Measurements from ENCODE around the gene INTU.

INTU gene

GRCh38 chr4:127685292-127685691 lies 52.5 kb downstream of the INTU start:
- TF ChIP-seq SPI1 (IDR thresholded peaks at IDR 0.05; ENCODE audit: borderline replicate concordance, low read depth) (no peak), GABPA (IDR thresholded peaks at IDR 0.05; ENCODE audit: low read depth) (no peak), REST (IDR thresholded peaks at IDR 0.05; ENCODE audit: insufficient replicate concordance, low read depth) (no peak), CTCF (IDR thresholded peaks at IDR 0.05; ENCODE audit: insufficient read depth, low read length) (no peak), POLR2AphosphoS5 (IDR thresholded peaks at IDR 0.05; ENCODE audit: low read depth) (no peak)
- no peaks in the 10 kb centered on the region for H3K27me3 ChIP-seq (ENCODE audit: insufficient read depth, poor library complexity, severe bottlenecking)
- DNase-seq (ENCODE audit: low read depth in 1 of 2, low spot score in 1 of 2): no peak
- H3K27ac ChIP-seq (replicated peaks): no peak overlapping the region
- no peak overlapping the region for H3K4me3 ChIP-seq (replicated peaks; ENCODE audit: insufficient read depth, low read length)

- H3K27ac ChIP-seq (replicated peaks): no peak overlapping the region
- DNase-seq (ENCODE audit: low read depth in 1 of 2, low spot score in 1 of 2): no peak
- H3K27me3 ChIP-seq (ENCODE audit: insufficient read depth, poor library complexity, severe bottlenecking): no peaks in the 10 kb centered on the region
- no peak overlapping the region for H3K4me3 ChIP-seq (replicated peaks; ENCODE audit: insufficient read depth, low read length)
- TF ChIP-seq CTCF (IDR thresholded peaks at IDR 0.05; ENCODE audit: insufficient read depth, low read length): no peak
- no peak for TF ChIP-seq SPI1 (IDR thresholded peaks at IDR 0.05; ENCODE audit: borderline replicate concordance, low read depth)
- TF ChIP-seq GABPA (IDR thresholded peaks at IDR 0.05; ENCODE audit: low read depth): no peak
- no peak for TF ChIP-seq POLR2AphosphoS5 (IDR thresholded peaks at IDR 0.05; ENCODE audit: low read depth)
- TF ChIP-seq REST (IDR thresholded peaks at IDR 0.05; ENCODE audit: insufficient replicate concordance, low read depth): no peak
Observed at GRCh38 chr4:127686658-127687057, 53.9 kb downstream of the INTU start.

GRCh38 chr4:127687580-127687979 lies 54.8 kb downstream of the INTU start:
- H3K4me3 ChIP-seq (replicated peaks; ENCODE audit: insufficient read depth, low read length): no peak overlapping the region
- H3K27ac ChIP-seq (replicated peaks): no peak overlapping the region
- no peak for DNase-seq (ENCODE audit: low read depth in 1 of 2, low spot score in 1 of 2)
- no peak for TF ChIP-seq CTCF (IDR thresholded peaks at IDR 0.05; ENCODE audit: insufficient read depth, low read length)
- TF ChIP-seq GABPA (IDR thresholded peaks at IDR 0.05; ENCODE audit: low read depth): no peak
- TF ChIP-seq REST (IDR thresholded peaks at IDR 0.05; ENCODE audit: insufficient replicate concordance, low read depth): no peak
- no peak for TF ChIP-seq SPI1 (IDR thresholded peaks at IDR 0.05; ENCODE audit: borderline replicate concordance, low read depth)
- TF ChIP-seq POLR2AphosphoS5 (IDR thresholded peaks at IDR 0.05; ENCODE audit: low read depth): no peak
- no peaks in the 10 kb centered on the region for H3K27me3 ChIP-seq (ENCODE audit: insufficient read depth, poor library complexity, severe bottlenecking)
